SK-N-SH treated with all-trans-retinoic acid at 6 μM for 48 hours (cell line): ENCODE measurements around the gene NOX5.

Experiments used
- ATAC-seq: fragments of 200-7000 bp; cut with Tn5 transposase; 3 replicates; pipeline ENCODE4 v1.9.1; 2020; ENCODE audit warnings: mild to moderate bottlenecking, moderate library complexity
- ARNTL ChIP-seq: fragments of 450-650 bp; formaldehyde crosslinking; IDR thresholded peaks from 2 replicates; pipeline ENCODE4 v1.5.0; 2020; ENCODE audit warnings: low read depth, mild to moderate bottlenecking, moderate library complexity, borderline replicate concordance
- BACH2 ChIP-seq: fragments of 250-450 bp; sonication (Bioruptor Pico); IDR thresholded peaks from 2 replicates; pipeline ENCODE4 v1.9.0; 2021; ENCODE audit warnings: mild to moderate bottlenecking, borderline replicate concordance
- CREB5 ChIP-seq: fragments of 250-450 bp; sonication (Bioruptor Pico); IDR thresholded peaks from 2 replicates; pipeline ENCODE4 v1.5.1; 2020; ENCODE audit warnings: low read depth, mild to moderate bottlenecking, moderate library complexity
- CSDC2 ChIP-seq: fragments of 250-450 bp; sonication (Bioruptor Pico); IDR thresholded peaks from 2 replicates; pipeline ENCODE4 v1.5.0; 2020; ENCODE audit warnings: mild to moderate bottlenecking, moderate library complexity
- CSRNP3 ChIP-seq: fragments of 250-450 bp; sonication (Bioruptor Pico); IDR thresholded peaks from 2 replicates; pipeline ENCODE4 v1.5.1; 2021; ENCODE audit warnings: mild to moderate bottlenecking, moderate library complexity
- ESRRG ChIP-seq: fragments of 250-450 bp; sonication (Bioruptor Pico); IDR thresholded peaks from 2 replicates; pipeline ENCODE4 v1.6.1; 2021; ENCODE audit warnings: mild to moderate bottlenecking
- GLIS3 ChIP-seq: fragments of 250-450 bp; sonication (Bioruptor Pico); IDR thresholded peaks from 2 replicates; pipeline ENCODE4 v1.5.0; 2020; ENCODE audit warnings: mild to moderate bottlenecking, moderate library complexity
- ISL1 ChIP-seq: fragments of 250-450 bp; sonication (Bioruptor Pico); IDR thresholded peaks from 2 replicates; pipeline ENCODE4 v2.1.2; 2022; ENCODE audit warnings: mild to moderate bottlenecking, moderate library complexity
- OSR1 ChIP-seq: fragments of 250-450 bp; sonication (Bioruptor Pico); IDR thresholded peaks from 2 replicates; pipeline ENCODE4 v1.8.0; 2022; ENCODE audit warnings: moderate library complexity, mild to moderate bottlenecking, inconsistent platforms
- POU6F1 ChIP-seq: fragments of 250-450 bp; sonication (Bioruptor Pico); IDR thresholded peaks from 2 replicates; pipeline ENCODE4 v1.8.0; 2021; ENCODE audit warnings: low read depth, mild to moderate bottlenecking, moderate library complexity, borderline replicate concordance
- PPARA ChIP-seq: fragments of 250-450 bp; sonication (Bioruptor Pico); IDR thresholded peaks from 2 replicates; pipeline ENCODE4 v1.5.0; 2020; ENCODE audit warnings: mild to moderate bottlenecking, borderline replicate concordance
- RARB ChIP-seq: fragments of 250-450 bp; sonication (Bioruptor Pico); IDR thresholded peaks from 2 replicates; pipeline ENCODE4 v1.8.0; 2021; ENCODE audit warnings: mild to moderate bottlenecking, moderate library complexity
- SNAI2 ChIP-seq: fragments of 250-450 bp; sonication (Bioruptor Pico); IDR thresholded peaks from 2 replicates; pipeline ENCODE4 v1.5.0; 2020; ENCODE audit warnings: mild to moderate bottlenecking, moderate library complexity
- TCF4 ChIP-seq: fragments of 250-450 bp; sonication (Bioruptor Pico); IDR thresholded peaks from 2 replicates; pipeline ENCODE4 v1.8.0; 2021; ENCODE audit warnings: mild to moderate bottlenecking, moderate library complexity, borderline replicate concordance
- TOX ChIP-seq: fragments of 250-450 bp; sonication (Bioruptor Pico); IDR thresholded peaks from 2 replicates; pipeline ENCODE4 v1.8.0; 2021; ENCODE audit warnings: mild to moderate bottlenecking, moderate library complexity, borderline replicate concordance
- ZC3H10 ChIP-seq: fragments of 250-450 bp; sonication (Bioruptor Pico); IDR thresholded peaks from 2 replicates; pipeline ENCODE4 v1.5.1; 2021; ENCODE audit warnings: mild to moderate bottlenecking, moderate library complexity
- ZFP3 ChIP-seq: fragments of 250-450 bp; sonication (Bioruptor Pico); IDR thresholded peaks from 2 replicates; pipeline ENCODE4 v1.5.0; 2020; ENCODE audit warnings: mild to moderate bottlenecking, moderate library complexity
- ZFP30 ChIP-seq: fragments of 450-650 bp; formaldehyde crosslinking; IDR thresholded peaks from 2 replicates; pipeline ENCODE4 v1.5.0; 2022; ENCODE audit warnings: mild to moderate bottlenecking, moderate library complexity
- ZNF565 ChIP-seq: fragments of 450-650 bp; formaldehyde crosslinking; conservative IDR thresholded peaks from 2 replicates; pipeline ENCODE4 v1.5.0; 2020; ENCODE audit warnings: low read depth, mild to moderate bottlenecking, moderate library complexity
- ZNF70 ChIP-seq: fragments of 450-650 bp; formaldehyde crosslinking; IDR thresholded peaks from 2 replicates; pipeline ENCODE4 v1.5.0; 2020; ENCODE audit warnings: mild to moderate bottlenecking, moderate library complexity
- ZNF8 ChIP-seq: fragments of 450-650 bp; formaldehyde crosslinking; IDR thresholded peaks from 2 replicates; pipeline ENCODE4 v1.5.0; 2020; ENCODE audit warnings: mild to moderate bottlenecking, moderate library complexity
- TF ChIP-seq, protein P1 (sequence below): fragments of 250-450 bp; sonication (Bioruptor Pico); IDR thresholded peaks from 2 replicates; pipeline ENCODE4 v1.5.0; 2020; ENCODE audit warnings: mild to moderate bottlenecking, moderate library complexity
- TF ChIP-seq, protein P2 (sequence below): fragments of 250-450 bp; sonication (Bioruptor Pico); IDR thresholded peaks from 2 replicates; pipeline ENCODE4 v1.8.0; 2020; ENCODE audit warnings: mild to moderate bottlenecking, moderate library complexity, borderline replicate concordance

NOX5 gene

GRCh38 chr15:69060041-69060481 lies 45.6 kb downstream of the NOX5 start:
- TF ChIP-seq, protein P1, sequence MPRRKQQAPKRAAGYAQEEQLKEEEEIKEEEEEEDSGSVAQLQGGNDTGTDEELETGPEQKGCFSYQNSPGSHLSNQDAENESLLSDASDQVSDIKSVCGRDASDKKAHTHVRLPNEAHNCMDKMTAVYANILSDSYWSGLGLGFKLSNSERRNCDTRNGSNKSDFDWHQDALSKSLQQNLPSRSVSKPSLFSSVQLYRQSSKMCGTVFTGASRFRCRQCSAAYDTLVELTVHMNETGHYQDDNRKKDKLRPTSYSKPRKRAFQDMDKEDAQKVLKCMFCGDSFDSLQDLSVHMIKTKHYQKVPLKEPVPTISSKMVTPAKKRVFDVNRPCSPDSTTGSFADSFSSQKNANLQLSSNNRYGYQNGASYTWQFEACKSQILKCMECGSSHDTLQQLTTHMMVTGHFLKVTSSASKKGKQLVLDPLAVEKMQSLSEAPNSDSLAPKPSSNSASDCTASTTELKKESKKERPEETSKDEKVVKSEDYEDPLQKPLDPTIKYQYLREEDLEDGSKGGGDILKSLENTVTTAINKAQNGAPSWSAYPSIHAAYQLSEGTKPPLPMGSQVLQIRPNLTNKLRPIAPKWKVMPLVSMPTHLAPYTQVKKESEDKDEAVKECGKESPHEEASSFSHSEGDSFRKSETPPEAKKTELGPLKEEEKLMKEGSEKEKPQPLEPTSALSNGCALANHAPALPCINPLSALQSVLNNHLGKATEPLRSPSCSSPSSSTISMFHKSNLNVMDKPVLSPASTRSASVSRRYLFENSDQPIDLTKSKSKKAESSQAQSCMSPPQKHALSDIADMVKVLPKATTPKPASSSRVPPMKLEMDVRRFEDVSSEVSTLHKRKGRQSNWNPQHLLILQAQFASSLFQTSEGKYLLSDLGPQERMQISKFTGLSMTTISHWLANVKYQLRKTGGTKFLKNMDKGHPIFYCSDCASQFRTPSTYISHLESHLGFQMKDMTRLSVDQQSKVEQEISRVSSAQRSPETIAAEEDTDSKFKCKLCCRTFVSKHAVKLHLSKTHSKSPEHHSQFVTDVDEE: no peak
- no peak for TF ChIP-seq CSRNP3 (CRISPR knock-in tag)
- no peak for TF ChIP-seq TCF4 (CRISPR knock-in tag)
- TF ChIP-seq RARB: no peak
- no peak for TF ChIP-seq CREB5 (CRISPR knock-in tag)
- no peak for TF ChIP-seq BACH2 (CRISPR knock-in tag)
- no peak for TF ChIP-seq ZFP30 (CRISPR knock-in tag)
- TF ChIP-seq OSR1 (CRISPR knock-in tag): no peak
- no peak for TF ChIP-seq POU6F1 (CRISPR knock-in tag)
- TF ChIP-seq ESRRG (CRISPR knock-in tag): no peak
- no peak for TF ChIP-seq GLIS3 (CRISPR knock-in tag)
- TF ChIP-seq ZC3H10 (CRISPR knock-in tag): no peak
- TF ChIP-seq PPARA: no peak
- no peak for TF ChIP-seq ZNF70 (CRISPR knock-in tag)
- TF ChIP-seq ZFP3 (CRISPR knock-in tag): no peak
- TF ChIP-seq SNAI2 (CRISPR knock-in tag): no peak
- TF ChIP-seq, all 23 proteins: peak for 0
- ATAC-seq: no peak

- TF ChIP-seq ZC3H10 (CRISPR knock-in tag) (no peak), ARNTL (CRISPR knock-in tag) (no peak), ISL1 (no peak), ZNF8 (CRISPR knock-in tag) (no peak), GLIS3 (CRISPR knock-in tag) (no peak), OSR1 (CRISPR knock-in tag) (no peak), ZNF70 (CRISPR knock-in tag) (no peak), CSRNP3 (CRISPR knock-in tag) (no peak), ESRRG (CRISPR knock-in tag) (no peak), PPARA (no peak), TCF4 (CRISPR knock-in tag) (no peak), BACH2 (CRISPR knock-in tag) (no peak), POU6F1 (CRISPR knock-in tag) (no peak), CREB5 (CRISPR knock-in tag) (no peak), CSDC2 (CRISPR knock-in tag) (no peak), TOX (CRISPR knock-in tag) (no peak), SNAI2 (CRISPR knock-in tag) (no peak), ZFP30 (CRISPR knock-in tag) (no peak), ZNF565 (CRISPR knock-in tag) (no peak)
- TF ChIP-seq, protein P2, sequence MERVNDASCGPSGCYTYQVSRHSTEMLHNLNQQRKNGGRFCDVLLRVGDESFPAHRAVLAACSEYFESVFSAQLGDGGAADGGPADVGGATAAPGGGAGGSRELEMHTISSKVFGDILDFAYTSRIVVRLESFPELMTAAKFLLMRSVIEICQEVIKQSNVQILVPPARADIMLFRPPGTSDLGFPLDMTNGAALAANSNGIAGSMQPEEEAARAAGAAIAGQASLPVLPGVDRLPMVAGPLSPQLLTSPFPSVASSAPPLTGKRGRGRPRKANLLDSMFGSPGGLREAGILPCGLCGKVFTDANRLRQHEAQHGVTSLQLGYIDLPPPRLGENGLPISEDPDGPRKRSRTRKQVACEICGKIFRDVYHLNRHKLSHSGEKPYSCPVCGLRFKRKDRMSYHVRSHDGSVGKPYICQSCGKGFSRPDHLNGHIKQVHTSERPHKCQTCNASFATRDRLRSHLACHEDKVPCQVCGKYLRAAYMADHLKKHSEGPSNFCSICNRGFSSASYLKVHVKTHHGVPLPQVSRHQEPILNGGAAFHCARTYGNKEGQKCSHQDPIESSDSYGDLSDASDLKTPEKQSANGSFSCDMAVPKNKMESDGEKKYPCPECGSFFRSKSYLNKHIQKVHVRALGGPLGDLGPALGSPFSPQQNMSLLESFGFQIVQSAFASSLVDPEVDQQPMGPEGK (CRISPR knock-in tag): no peak
- TF ChIP-seq, all 23 proteins: peak for 0
- no peak for ATAC-seq
Measured at GRCh38 chr15:69060744-69061143, 46.2 kb downstream of the NOX5 start.
